HL-60 (cell line): ENCODE measurements around the gene SNX25.

Source experiments
- CTCF ChIP-seq: IDR thresholded peaks from one replicate; pipeline ENCODE4 v1.5.1; 2011; ENCODE audit warnings: low read length, control low read depth, inconsistent platforms; ENCODE audit not compliant: insufficient read depth
- GABPA ChIP-seq: IDR thresholded peaks from 2 replicates; pipeline ENCODE4 v1.6.1; 2012; ENCODE audit warnings: low read depth
- POLR2AphosphoS5 ChIP-seq: IDR thresholded peaks from 2 replicates; pipeline ENCODE4 v1.6.1; 2012; ENCODE audit warnings: low read depth
- REST ChIP-seq: IDR thresholded peaks from 2 replicates; pipeline ENCODE4 v1.6.1; 2012; ENCODE audit warnings: low read depth; ENCODE audit not compliant: insufficient replicate concordance
- SPI1 ChIP-seq: IDR thresholded peaks from 2 replicates; pipeline ENCODE4 v1.6.1; 2012; ENCODE audit warnings: low read depth, mild to moderate bottlenecking, borderline replicate concordance

GRCh38 chr4:185293202-185293601 lies 83.8 kb downstream of the SNX25 start:
- TF ChIP-seq CTCF: no peak
- TF ChIP-seq POLR2AphosphoS5: no peak
- no peak for TF ChIP-seq REST
- TF ChIP-seq GABPA: no peak
- no peak for TF ChIP-seq SPI1
